Dermis blood vessel endothelial cell (primary cell): ENCODE data around the gene SPAG8. TPM values are rescaled to one million over a fixed set of nuclear protein-coding genes. Genes with fewer than 3 reads are reported as not detected.
A peak's percentile ranks its signal among the peaks of the same experiment; 100 is the strongest.

Source experiments
- DNase-seq: peaks from one replicate; pipeline ENCODE4 v3.0.0; 2010
- total RNA-seq: library from RNA; depleted of rRNA; stranded (reverse); fragments of >200 nt; gene quantifications from 2 replicates; pipeline ENCODE4 v1.2.3, GENCODE V29; 2014

The SPAG8 gene
- total RNA-seq, 1 donor from 2014 or later, result not detected

DNA sequence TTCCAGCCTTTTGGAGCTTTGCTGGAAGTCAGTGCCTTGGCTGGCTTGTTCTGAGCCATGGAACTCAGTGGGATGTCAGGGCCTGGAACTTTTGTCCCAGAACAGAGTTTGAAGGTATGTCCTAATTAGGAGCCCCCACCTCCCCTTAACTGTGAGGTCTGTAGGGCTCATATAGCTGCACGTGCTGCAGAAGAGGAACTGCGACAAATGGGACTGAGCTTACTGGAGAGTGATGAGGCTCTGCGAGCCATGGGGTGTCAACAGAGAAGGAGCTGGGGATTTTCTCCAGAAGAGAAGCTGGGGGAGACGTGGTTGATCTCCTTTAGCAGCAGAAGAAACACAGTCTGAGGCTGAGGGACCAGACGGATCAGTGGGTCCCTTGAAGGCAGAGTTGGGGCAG lies 27.9 kb upstream of the SPAG8 start:
- DNase-seq, result no peak

DNA sequence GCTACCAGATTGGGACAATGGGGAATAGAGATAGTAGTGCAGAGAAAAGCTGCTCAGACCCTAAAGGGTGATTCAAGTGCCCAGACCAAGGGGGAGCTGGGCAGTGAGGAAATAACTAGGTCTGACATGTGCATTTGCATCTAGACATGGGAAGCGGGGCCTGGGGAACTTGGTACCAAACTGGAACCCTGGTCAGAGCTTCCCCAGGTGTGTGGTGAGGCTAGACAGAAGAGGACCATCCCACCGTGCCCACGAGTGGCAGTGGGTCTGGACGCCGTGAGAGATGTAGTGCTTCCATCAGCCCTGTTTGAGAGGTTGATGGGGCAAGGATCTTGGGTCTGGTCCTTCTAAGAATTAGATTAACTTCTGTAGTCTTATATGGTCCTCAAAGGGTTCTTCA lies 24.5 kb upstream of the SPAG8 start:
- DNase-seq, result no peak

- DNase-seq, result no peak
These were observed 23.7 kb upstream of the SPAG8 start for GRCh38 chr9:35835766-35836165.

- peak; percentile 19 for DNase-seq
These were observed 23.2 kb upstream of the SPAG8 start for GRCh38 chr9:35835216-35835632.

GRCh38 chr9:35834260-35835215 lies 22.5 kb upstream of the SPAG8 start:
- DNase-seq, result no peak

- no peak for DNase-seq
These were observed 20.8 kb upstream of the SPAG8 start for GRCh38 chr9:35832814-35833213.

GRCh38 chr9:35831040-35831439 lies 19.0 kb upstream of the SPAG8 start:
- DNase-seq, result no peak

DNA sequence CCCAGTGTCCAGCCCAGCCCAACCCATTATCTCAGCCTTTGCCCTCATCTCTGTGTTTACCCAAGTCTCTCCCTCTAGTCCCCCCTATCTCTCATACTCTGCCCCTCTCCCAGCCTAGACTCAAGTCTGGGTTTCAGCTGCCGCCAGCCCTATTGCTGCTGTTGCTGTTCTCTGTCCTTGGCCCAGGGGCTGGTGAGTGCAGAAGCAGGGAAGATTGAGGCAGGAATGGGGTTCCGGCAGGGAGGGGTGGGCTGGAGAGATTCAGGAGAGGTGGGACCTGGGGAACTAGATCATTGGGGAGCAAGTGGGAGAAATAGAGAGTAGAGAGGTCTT lies 17.7 kb upstream of the SPAG8 start:
- DNase-seq, result no peak

GRCh38 chr9:35829084-35829763 lies 17.2 kb upstream of the SPAG8 start, which contains the start of gene TMEM8B:
Gene TMEM8B (plus strand): TSS chr9:35829228. CDS start chr9:35829448, 220 bp downstream.
- DNase-seq, result peak; percentile 94

GRCh38 chr9:35828716-35829083 lies 16.6 kb upstream of the SPAG8 start, which contains the start of gene FAM221B:
Gene FAM221B (minus strand): TSS chr9:35828732. CDS start chr9:35826161, 2,571 bp downstream.
- no peak for DNase-seq

- DNase-seq, result no peak
These were observed 15.4 kb upstream of the SPAG8 start for GRCh38 chr9:35827486-35827885.

DNA sequence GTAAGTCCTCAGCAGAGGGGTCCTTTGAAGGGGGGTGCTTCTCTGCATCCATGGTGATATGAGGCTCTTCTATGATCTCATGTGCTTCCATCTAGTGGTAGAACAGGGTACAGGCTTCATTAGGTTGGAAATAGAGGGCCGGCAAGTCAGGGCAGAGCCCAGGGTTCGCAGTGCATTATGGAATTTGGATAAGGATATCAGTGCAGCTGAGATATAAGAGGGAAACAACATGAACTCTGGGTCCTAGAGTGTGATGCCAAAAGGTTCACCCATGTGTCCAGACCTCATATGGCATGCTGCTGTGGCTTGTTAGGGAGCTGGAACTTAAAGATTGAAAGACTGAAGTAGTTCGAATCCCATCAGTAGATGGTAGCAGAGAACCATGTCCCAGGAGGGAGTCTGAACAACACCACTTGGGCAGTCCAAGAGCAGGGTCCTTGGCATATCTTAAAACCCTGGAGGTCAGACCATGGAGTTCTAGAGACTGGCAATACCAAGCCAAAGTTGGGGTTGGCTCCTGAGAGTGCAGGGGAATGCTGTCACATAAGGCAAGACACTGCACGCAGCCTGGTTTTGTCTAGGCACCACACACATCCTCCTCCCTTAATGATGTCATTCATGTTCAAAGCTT lies 14.1 kb upstream of the SPAG8 start:
- DNase-seq, result peak; percentile 81

GRCh38 chr9:35822926-35823325 lies 10.9 kb upstream of the SPAG8 start:
- DNase-seq, result no peak

- DNase-seq, result no peak
These were observed 8.0 kb upstream of the SPAG8 start for GRCh38 chr9:35820076-35820475.

DNA sequence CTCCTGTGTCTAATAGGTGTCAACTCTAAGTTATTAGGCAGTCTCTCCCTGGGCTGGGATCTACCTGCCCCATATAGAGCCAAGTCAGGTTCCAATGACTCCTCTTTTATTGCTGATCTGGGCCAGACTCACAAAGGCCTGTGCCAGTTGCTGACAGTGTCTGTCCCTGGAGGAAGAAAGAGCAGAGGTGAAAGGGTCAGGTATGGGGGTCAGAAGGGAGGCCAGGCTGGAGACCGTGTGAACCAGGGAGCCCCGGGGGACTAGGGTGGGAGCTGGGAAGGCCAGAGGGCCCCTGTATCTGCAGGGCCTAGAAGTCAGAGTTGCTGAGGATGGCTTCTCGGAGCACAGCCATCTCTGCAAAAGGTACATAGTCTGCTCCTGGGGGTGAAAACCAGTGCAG lies 6.3 kb upstream of the SPAG8 start:
- no peak for DNase-seq

DNA sequence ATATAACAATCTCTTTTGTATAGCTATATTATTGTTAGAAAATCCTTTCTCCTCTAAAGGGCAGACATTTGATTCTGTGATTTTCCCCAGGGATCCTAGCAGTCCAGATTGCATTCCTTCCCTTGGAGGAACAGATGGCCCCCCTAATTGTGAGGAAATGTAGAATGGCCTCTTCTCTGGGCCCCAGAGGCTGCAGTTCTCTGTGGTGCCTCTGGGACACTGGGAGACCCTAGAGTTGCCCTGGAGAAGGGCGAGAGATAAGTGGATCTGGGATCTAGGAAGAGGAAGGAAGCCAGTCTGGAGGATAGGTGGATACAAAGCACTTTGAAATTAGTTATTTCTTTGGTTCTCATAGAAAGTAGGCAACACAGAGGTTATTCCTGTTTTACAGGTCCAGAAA lies 4.6 kb upstream of the SPAG8 start:
- no peak for DNase-seq

GRCh38 chr9:35814841-35815543 lies 2.9 kb upstream of the SPAG8 start, which contains the start of gene HINT2:
Gene HINT2 (minus strand): TSS chr9:35815042. CDS start chr9:35814979, 63 bp downstream.
- peak; percentile 99 for DNase-seq

DNA sequence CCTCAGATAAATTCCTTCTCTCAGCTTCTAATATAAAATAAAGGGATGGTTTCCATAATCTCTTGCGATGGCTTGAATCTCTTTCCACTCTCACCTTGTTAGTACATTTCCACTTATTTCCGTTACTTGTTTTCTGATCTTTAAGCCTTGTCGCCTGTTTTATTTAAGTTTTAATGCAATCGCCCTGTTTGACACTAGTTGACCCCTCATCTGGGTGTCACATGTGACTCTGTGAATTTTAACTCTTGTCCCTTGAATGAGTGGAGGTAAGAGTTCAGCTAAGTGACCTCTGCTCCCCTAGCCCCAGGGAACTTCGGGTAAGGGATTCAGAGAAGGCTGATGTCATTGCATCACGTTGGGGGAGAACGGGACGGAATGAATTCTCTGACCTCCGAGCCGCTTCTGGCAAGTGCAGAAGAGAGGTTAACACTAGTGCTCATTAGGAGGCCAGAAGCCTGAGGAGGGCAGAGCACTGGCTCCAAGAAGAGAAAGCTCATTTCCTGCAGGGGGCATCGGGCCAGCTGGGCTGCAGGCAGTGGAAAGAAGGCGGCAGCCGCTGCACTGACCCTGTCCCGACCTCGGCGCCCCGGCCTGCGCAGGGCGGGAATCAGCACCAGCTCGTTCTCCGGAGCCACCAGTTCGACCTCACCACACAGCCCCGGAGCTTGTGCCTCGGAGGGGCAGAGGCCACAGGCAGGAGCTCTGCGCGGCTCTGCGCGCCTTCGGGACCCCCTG lies 2.2 kb upstream of the SPAG8 start:
- DNase-seq, result peak; percentile 68

DNA sequence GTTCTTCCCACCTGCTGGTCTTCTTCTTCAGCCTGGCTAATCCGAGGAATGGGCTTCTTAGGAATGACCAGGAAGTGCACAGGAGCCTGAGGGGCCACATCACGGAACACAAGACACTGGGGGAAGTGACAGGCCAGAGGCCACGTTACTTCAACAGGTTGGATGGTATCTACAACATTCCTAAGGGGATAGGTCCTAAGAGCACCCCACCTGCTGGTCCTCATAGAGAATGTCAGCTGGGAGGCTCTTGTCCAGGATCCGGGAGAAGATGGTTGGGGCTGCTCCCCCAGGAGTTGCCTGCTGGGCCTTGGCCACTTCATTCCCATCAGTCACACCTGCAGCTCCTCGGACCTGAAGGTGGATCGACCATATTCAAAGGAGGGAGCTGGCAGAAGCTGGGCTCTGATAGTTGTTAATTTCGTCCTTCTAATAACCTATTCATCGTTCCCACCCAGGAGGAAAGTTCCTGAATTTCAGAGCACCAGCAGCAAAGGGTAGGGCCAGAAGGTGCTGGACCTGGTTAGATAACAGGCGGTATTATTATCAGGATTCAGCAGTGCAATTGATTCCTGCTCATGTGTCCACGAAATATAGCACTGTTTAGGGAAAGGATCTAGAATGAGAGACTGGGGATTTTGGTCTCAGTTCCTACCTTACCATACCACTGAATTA lies 1.5 kb upstream of the SPAG8 start:
- peak; percentile 66 for DNase-seq

DNA sequence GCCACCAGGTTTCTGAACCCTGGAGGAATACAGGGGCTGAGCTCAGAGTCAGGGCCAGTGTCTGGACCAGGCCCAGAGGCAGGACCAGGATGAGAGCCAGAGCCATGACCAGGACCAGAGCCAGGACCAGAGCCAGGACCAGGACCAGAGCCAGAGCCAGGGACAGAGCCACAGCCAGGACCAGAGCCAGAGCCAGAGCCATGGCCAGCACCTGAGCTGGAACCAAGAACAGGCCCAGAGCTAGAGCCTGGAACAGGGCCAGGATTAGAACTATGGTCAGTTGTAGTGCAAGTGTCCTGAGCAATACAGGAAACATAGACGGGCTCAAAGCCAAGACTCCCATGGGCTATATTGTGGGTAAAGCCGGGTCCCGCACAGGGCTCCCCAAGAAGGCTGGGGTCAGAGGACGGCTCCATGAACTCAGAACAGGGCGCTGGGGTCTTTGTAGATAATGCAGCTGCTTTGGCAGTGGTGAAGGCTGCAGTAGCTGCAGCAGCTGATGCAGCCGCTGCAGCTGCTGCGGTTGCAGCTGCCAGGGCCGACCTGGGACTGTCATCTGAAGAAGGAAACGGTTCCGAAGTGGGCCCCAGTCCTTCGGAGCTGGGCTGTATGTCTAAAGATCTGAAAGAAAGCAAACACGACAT lies 559 bp downstream of the SPAG8 start:
- peak; percentile 61 for DNase-seq

- no peak for DNase-seq
These were observed 1.9 kb downstream of the SPAG8 start for GRCh38 chr9:35810122-35810521.
